Endothelial cell of umbilical vein (primary cell): ENCODE results near the gene WDR26. TPM values are rescaled to one million over a fixed set of nuclear protein-coding genes. Genes with fewer than 3 reads are reported as not detected.

Experiments used
- BruUV-seq: library from RNA; stranded (reverse); fragments of 400-500 nt; replicated peaks from 2 replicates; lab custom pipeline; 2021; lab: Mats Ljungman, UMichigan
- CTCF ChIA-PET: fragments of 300-600, 350-600 bp; sonication (Branson Sonifier 250); formaldehyde crosslinking; loops from one replicate; lab custom pipeline; 2021; ENCODE audit warnings: antibody characterized with exemption, inconsistent platforms; lab: Charles Lee
- POLR2A ChIA-PET: fragments of 300-600, 350-600 bp; sonication (Branson Sonifier 250); formaldehyde crosslinking; loops from one replicate; lab custom pipeline; 2021; ENCODE audit warnings: antibody characterized with exemption, inconsistent platforms; lab: Charles Lee
- DNase-seq: peaks from one replicate; pipeline ENCODE4 v3.0.0-alpha.2; 2011; ENCODE audit warnings: low read depth, low spot score
- FAIRE-seq: peaks from 2 replicates; lab custom pipeline; 2011; peaks lifted over from hg19 to GRCh38; lab: Jason Lieb, UNC
- H2AFZ ChIP-seq: 2 replicates; pipeline ENCODE4 v1.6.0; 2012; ENCODE audit warnings: low read depth, low read length, control low read depth, inconsistent platforms
- H3K27ac ChIP-seq: 2 replicates; pipeline ENCODE4 v1.5.1; 2011; ENCODE audit warnings: low read depth, mild to moderate bottlenecking, control low read depth, low read length, moderate library complexity; ENCODE audit not compliant: insufficient read depth
- H3K27me3 ChIP-seq, 2 experiments: 2 replicates each; pipeline versions ENCODE4 v1.6.0 to v1.6.1; 2011; ENCODE audit warnings: low read length in 2 of 2, mixed read lengths in 1 of 2; ENCODE audit not compliant: control insufficient read depth in 2 of 2, insufficient read depth in 2 of 2
- H3K36me3 ChIP-seq, 2 experiments: 2 replicates in 1 of 2; 3 replicates in 1 of 2; pipeline ENCODE4 v1.5.1; 2011; ENCODE audit warnings: low read length in 2 of 2, mild to moderate bottlenecking in 1 of 2, moderate library complexity in 1 of 2; ENCODE audit not compliant: control insufficient read depth in 2 of 2, insufficient read depth in 2 of 2; ENCODE audit errors: extremely low read depth in 1 of 2
- H3K4me1 ChIP-seq: 3 replicates; pipeline ENCODE4 v1.5.1; 2011; ENCODE audit warnings: mild to moderate bottlenecking, low read length; ENCODE audit not compliant: control insufficient read depth, insufficient read depth; ENCODE audit errors: extremely low read depth
- H3K4me2 ChIP-seq: 2 replicates; pipeline ENCODE4 v1.6.1; 2011; ENCODE audit warnings: low read length, control low read depth, mixed read lengths; ENCODE audit not compliant: insufficient read depth
- H3K4me3 ChIP-seq, 3 experiments: fragments of 200-600 bp in 1 of 3; sonication (generic), shearing (Covaris generic) in 1 of 3; replicated peaks in 1 of 3; 2 replicates each; pipeline ENCODE4 v1.5.1; 2011 to 2016; ENCODE audit warnings: control low read depth in 3 of 3, low read length in 3 of 3, mild to moderate bottlenecking in 2 of 3, inconsistent platforms in 1 of 3, low read depth in 1 of 3, moderate library complexity in 1 of 3; ENCODE audit not compliant: insufficient read depth in 1 of 3
- H3K79me2 ChIP-seq: 2 replicates; pipeline ENCODE4 v1.6.0; 2012; ENCODE audit warnings: low read length, inconsistent platforms; ENCODE audit not compliant: control insufficient read depth, insufficient read depth
- H3K9ac ChIP-seq: replicated peaks from 2 replicates; pipeline ENCODE3; 2011; ENCODE audit warnings: low read length, control low read depth; ENCODE audit not compliant: insufficient read depth; ENCODE audit errors: extremely low read depth
- H3K9me1 ChIP-seq: replicated peaks from 3 replicates; pipeline ENCODE4 v1.6.0; 2011; ENCODE audit warnings: mild to moderate bottlenecking, low read length; ENCODE audit not compliant: control insufficient read depth, insufficient read depth; ENCODE audit errors: extremely low read depth
- H3K9me3 ChIP-seq: replicated peaks from 2 replicates; pipeline ENCODE4 v1.5.1; 2012; ENCODE audit warnings: low read length, inconsistent platforms; ENCODE audit not compliant: control insufficient read depth, insufficient read depth
- H4K20me1 ChIP-seq: replicated peaks from 2 replicates; pipeline ENCODE3; 2011; ENCODE audit warnings: mild to moderate bottlenecking, low read length; ENCODE audit not compliant: control insufficient read depth, insufficient read depth; ENCODE audit errors: extremely low read depth
- CTCF ChIP-seq, 2 donors: IDR thresholded peaks; 1 replicate in 1 of 2; 2 replicates in 1 of 2; pipeline ENCODE4 v1.5.1; 2011; ENCODE audit warnings: low read length in 2 of 2, mild to moderate bottlenecking in 2 of 2, moderate library complexity in 2 of 2, control low read depth in 1 of 2, inconsistent platforms in 1 of 2, low read depth in 1 of 2; ENCODE audit not compliant: insufficient read depth in 1 of 2; ENCODE audit errors: extremely low read depth in 1 of 2
- EZH2 ChIP-seq: IDR thresholded peaks from 2 replicates; pipeline ENCODE4 v1.6.1; 2012; ENCODE audit warnings: borderline replicate concordance, low read depth, mild to moderate bottlenecking, moderate library complexity, low read length, inconsistent platforms; ENCODE audit not compliant: severe bottlenecking
- FOS ChIP-seq: IDR thresholded peaks from 2 replicates; pipeline ENCODE4 v1.6.1; 2011; ENCODE audit warnings: mild to moderate bottlenecking, low read length, moderate library complexity, borderline replicate concordance; ENCODE audit not compliant: insufficient read depth
- GATA2 ChIP-seq: IDR thresholded peaks from 2 replicates; pipeline ENCODE4 v1.7.0; 2011; ENCODE audit warnings: low read depth, mild to moderate bottlenecking, moderate library complexity, mixed read lengths, low read length; ENCODE audit not compliant: insufficient read length, insufficient read depth
- JUN ChIP-seq: IDR thresholded peaks from 2 replicates; pipeline ENCODE4 v1.6.1; 2011; ENCODE audit warnings: borderline replicate concordance, low read depth; ENCODE audit not compliant: insufficient read length, insufficient read depth
- MAX ChIP-seq: IDR thresholded peaks from 2 replicates; pipeline ENCODE4 v1.6.1; 2011; ENCODE audit not compliant: insufficient read depth, insufficient read length
- MYC ChIP-seq: IDR thresholded peaks from one replicate; pipeline ENCODE4 v1.6.1; 2011; ENCODE audit warnings: mild to moderate bottlenecking, low read depth, low read length
- POLR2A ChIP-seq: IDR thresholded peaks from 2 replicates; pipeline ENCODE4 v1.6.1; 2012; ENCODE audit warnings: low read depth, mild to moderate bottlenecking, control low read depth, low read length
- POLR2AphosphoS5 ChIP-seq: IDR thresholded peaks from 2 replicates; pipeline ENCODE4 v1.6.1; 2012; ENCODE audit warnings: low read depth, mild to moderate bottlenecking, control low read depth, low read length, moderate library complexity; ENCODE audit not compliant: insufficient read depth
- dilution Hi-C: fragments of 300-500 bp; cut with MboI; formaldehyde crosslinking; loops from one replicate; pipeline ENCODE4 v1.15.0; 2019; ENCODE audit warnings: low sequenced_read_pairs; ENCODE audit not compliant: extremely low pct_ligation_motif_present
- intact Hi-C: fragments of 100-400 bp; cut with micrococcal nuclease; formaldehyde crosslinking; loops from one replicate; pipeline ENCODE4 v1.10.0; 2022
- polyA plus RNA-seq, 4 experiments: library from polyadenylated mRNA; depleted of rRNA in 3 of 4; stranded (reverse) in 3 of 4; unstranded in 1 of 4; fragments of >200 nt; gene quantifications; 2 replicates each; pipeline versions ENCODE4 v1.2.1 to v1.2.3, GENCODE V29; 2011 to 2012; ENCODE audit warnings: missing spikeins in 1 of 4
- total RNA-seq: library from RNA; stranded (reverse); gene quantifications from 2 replicates; pipeline ENCODE4 v1.2.3, GENCODE V29; 2021

WDR26 gene
- total and polyA plus RNA-seq, 2 donors (not counting 3 experiments of a cell fraction or from before 2014, with no cell fraction given), result 26.7 to 92.4 TPM

- no TSS peak for BruUV-seq
- H3K36me3 ChIP-seq, result peaks cover 10 to 55% of the 10 kb centered on the region in 2 experiments
- H3K9me3 ChIP-seq, result no peaks in the 10 kb centered on the region
- FAIRE-seq (no peak), DNase-seq (no peak)
- intact Hi-C loops (no loop called here), dilution Hi-C loops (no loop called here)
- H3K9me1 ChIP-seq, result no peaks in the 10 kb centered on the region
- H3K4me2 ChIP-seq, result no peak overlapping the region
- H3K27ac ChIP-seq, result no peak overlapping the region
- no peaks in the 10 kb centered on the region for H3K4me1 ChIP-seq
- ChIA-PET CTCF (interaction anchor here (1.3 to 3.4 kb wide), 2 partner anchors 58 to 523 kb away, joined by 4 to 14 read pairs; no protein-coding TSS in a partner anchor), POLR2A (interaction anchor here (0.7 kb wide), 1 partner anchor 43 kb away, joined by 4 read pairs; no protein-coding TSS in a partner anchor)
- no peak for TF ChIP-seq GATA2
- no peak for TF ChIP-seq JUN
- no peak for TF ChIP-seq FOS
- no peak for TF ChIP-seq CTCF (IDR thresholded peaks at IDR 0.05; ENCODE audit: extremely low read depth in 1 of 2, insufficient read depth in 1 of 2, low read depth in 1 of 2, low read length in 2 of 2)
- TF ChIP-seq MYC, result no peak
- TF ChIP-seq POLR2AphosphoS5, result no peak
- no peak for TF ChIP-seq MAX
- no peak for TF ChIP-seq EZH2
- no peak for TF ChIP-seq POLR2A
- H3K4me3 ChIP-seq, result no peak overlapping the region
- H3K9ac ChIP-seq, result no peak overlapping the region
- H4K20me1 ChIP-seq, result peaks cover 4% of the 10 kb centered on the region
- no peak overlapping the region for H2AFZ ChIP-seq
- H3K79me2 ChIP-seq, result no peaks in the 10 kb centered on the region
- no peaks in the 10 kb centered on the region for H3K27me3 ChIP-seq
Measured at GRCh38 chr1:224399887-224400286, 34.7 kb downstream of the WDR26 start.
